Adrenal gland (tissue), 5 donors: Measurements from ENCODE around the gene CD44.

ENCODE experiments used
- CTCF ChIP-seq, 6 experiments: fragments of 450-650 bp in 4 of 6; fragments of 200-600 bp in 2 of 6; sonication (generic) in 1 of 6; IDR thresholded peaks; 1 replicate in 5 of 6; 2 replicates in 1 of 6; pipeline versions ENCODE4 v1.5.1 to v1.8.0; 2016 to 2021; ENCODE audit warnings: antibody characterized with exemption in 6 of 6, mild to moderate bottlenecking in 2 of 6, moderate library complexity in 1 of 6
- POLR2A ChIP-seq, 2 donors: fragments of 450-650 bp; IDR thresholded peaks; one replicate each; pipeline ENCODE4 v1.6.1; 2017; ENCODE audit warnings: antibody characterized with exemption in 2 of 2, mild to moderate bottlenecking in 2 of 2, moderate library complexity in 1 of 2
- donor health status: DM: no; HTN: no; CAD: no.

- TF ChIP-seq CTCF (IDR thresholded peaks at IDR 0.05) (no peak), POLR2A (IDR thresholded peaks at IDR 0.05) (no peak)
Observed at GRCh38 chr11:35160246-35160824, 21.4 kb downstream of the CD44 start.
